GM06990 (cell line): ENCODE results near the gene ASGR2.

ENCODE experiments used
- DNase-seq: peaks from one replicate; pipeline ENCODE4 v3.0.0-alpha.2; 2011; ENCODE audit not compliant: insufficient read length; ENCODE audit errors: extremely low read depth
- H3K27me3 ChIP-seq: replicated peaks from 2 replicates; pipeline ENCODE4 v1.6.0; 2011; ENCODE audit warnings: low read length; ENCODE audit not compliant: control insufficient read depth, insufficient read depth
- H3K36me3 ChIP-seq: 2 replicates; pipeline ENCODE4 v1.5.1; 2011; ENCODE audit warnings: low read length; ENCODE audit not compliant: control insufficient read depth, insufficient read depth
- H3K4me3 ChIP-seq: replicated peaks from 2 replicates; pipeline ENCODE4 v1.5.1; 2011; ENCODE audit warnings: low read depth, mild to moderate bottlenecking, control low read depth, low read length
- TF ChIP-seq, protein P1 (sequence below): IDR thresholded peaks from 2 replicates; pipeline ENCODE4 v1.5.1; 2011; ENCODE audit warnings: low read length, control low read depth, mild to moderate bottlenecking, inconsistent platforms; ENCODE audit not compliant: insufficient read depth, poor library complexity, severe bottlenecking

Gene ASGR2

DNA sequence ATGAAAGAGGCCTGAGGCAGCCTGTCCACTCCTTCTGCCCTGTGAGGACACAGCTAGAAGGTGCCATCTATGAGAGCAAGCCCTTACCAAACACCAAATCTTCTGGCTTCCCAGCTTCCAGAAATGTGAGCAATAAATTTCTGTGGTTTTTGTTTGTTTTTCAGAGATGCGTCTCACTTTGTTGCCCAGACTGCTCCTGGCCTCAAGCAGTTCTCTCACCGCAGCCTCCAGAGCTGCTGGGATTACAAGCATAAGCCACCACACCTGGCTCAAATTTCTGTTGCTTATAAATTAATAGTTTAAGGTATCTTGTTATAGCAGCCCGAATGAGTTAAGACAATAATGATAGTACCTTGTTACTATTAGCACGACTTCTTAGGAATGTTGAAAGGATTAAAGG, 58.2 kb downstream of the ASGR2 start:
- no peak for DNase-seq
- TF ChIP-seq, protein P1, sequence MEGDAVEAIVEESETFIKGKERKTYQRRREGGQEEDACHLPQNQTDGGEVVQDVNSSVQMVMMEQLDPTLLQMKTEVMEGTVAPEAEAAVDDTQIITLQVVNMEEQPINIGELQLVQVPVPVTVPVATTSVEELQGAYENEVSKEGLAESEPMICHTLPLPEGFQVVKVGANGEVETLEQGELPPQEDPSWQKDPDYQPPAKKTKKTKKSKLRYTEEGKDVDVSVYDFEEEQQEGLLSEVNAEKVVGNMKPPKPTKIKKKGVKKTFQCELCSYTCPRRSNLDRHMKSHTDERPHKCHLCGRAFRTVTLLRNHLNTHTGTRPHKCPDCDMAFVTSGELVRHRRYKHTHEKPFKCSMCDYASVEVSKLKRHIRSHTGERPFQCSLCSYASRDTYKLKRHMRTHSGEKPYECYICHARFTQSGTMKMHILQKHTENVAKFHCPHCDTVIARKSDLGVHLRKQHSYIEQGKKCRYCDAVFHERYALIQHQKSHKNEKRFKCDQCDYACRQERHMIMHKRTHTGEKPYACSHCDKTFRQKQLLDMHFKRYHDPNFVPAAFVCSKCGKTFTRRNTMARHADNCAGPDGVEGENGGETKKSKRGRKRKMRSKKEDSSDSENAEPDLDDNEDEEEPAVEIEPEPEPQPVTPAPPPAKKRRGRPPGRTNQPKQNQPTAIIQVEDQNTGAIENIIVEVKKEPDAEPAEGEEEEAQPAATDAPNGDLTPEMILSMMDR = no peak
- no peaks in the 10 kb centered on the region for H3K36me3 ChIP-seq
- no peaks in the 10 kb centered on the region; the same call in 1 of the 2 replicates for H3K27me3 ChIP-seq
- no peak overlapping the region for H3K4me3 ChIP-seq
